Mammary epithelial cell (primary cell): ENCODE data around the gene TROAP.

Experiments used
- EZH2 ChIP-seq: IDR thresholded peaks from 2 replicates; pipeline ENCODE4 v1.6.1; 2012; ENCODE audit warnings: low read length, inconsistent platforms, borderline replicate concordance
- TF ChIP-seq, protein P1 (sequence below), 2 donors: IDR thresholded peaks in 1 of 2; conservative IDR thresholded peaks in 1 of 2; 2 replicates each; pipeline ENCODE4 v1.5.1; 2011 to 2012; ENCODE audit warnings: inconsistent platforms in 2 of 2, low read length in 2 of 2, mild to moderate bottlenecking in 2 of 2, control low read depth in 1 of 2, low read depth in 1 of 2; ENCODE audit not compliant: insufficient read depth in 1 of 2; ENCODE audit errors: extremely low read depth in 1 of 2

DNA sequence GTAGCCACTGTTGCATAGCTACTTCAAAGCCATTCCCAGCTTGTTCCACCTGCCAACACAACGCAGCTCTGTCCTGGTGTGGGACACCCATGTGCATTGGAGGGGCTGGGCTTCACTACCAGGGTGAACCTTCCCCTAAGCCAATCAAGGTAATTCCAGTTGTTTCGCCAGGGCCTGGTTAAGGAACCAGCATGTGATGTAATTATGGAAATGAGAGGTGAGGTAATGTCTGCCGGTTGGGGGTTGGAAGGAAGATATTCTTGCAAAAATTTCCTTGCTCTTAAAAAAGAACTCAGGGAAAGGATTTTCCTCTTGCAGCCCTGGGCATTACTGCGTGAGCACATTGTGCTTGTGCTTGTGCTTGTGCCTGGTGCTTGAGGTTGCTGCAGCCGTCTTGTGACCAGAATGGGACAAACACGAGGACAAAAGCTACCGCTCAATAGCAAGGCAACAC lies 43.3 kb upstream of the TROAP start:
- TF ChIP-seq EZH2 = no peak
- TF ChIP-seq, protein P1, sequence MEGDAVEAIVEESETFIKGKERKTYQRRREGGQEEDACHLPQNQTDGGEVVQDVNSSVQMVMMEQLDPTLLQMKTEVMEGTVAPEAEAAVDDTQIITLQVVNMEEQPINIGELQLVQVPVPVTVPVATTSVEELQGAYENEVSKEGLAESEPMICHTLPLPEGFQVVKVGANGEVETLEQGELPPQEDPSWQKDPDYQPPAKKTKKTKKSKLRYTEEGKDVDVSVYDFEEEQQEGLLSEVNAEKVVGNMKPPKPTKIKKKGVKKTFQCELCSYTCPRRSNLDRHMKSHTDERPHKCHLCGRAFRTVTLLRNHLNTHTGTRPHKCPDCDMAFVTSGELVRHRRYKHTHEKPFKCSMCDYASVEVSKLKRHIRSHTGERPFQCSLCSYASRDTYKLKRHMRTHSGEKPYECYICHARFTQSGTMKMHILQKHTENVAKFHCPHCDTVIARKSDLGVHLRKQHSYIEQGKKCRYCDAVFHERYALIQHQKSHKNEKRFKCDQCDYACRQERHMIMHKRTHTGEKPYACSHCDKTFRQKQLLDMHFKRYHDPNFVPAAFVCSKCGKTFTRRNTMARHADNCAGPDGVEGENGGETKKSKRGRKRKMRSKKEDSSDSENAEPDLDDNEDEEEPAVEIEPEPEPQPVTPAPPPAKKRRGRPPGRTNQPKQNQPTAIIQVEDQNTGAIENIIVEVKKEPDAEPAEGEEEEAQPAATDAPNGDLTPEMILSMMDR (conservative IDR thresholded peaks at IDR 0.05 in 1 of 2, IDR thresholded peaks at IDR 0.05 in 1 of 2; ENCODE audit: extremely low read depth in 1 of 2, insufficient read depth in 1 of 2, low read depth in 1 of 2, low read length in 2 of 2) = no peak
